Tibial nerve (tissue), 4 donors: ENCODE data around the gene FNIP2. TPM values are rescaled to one million over a fixed set of nuclear protein-coding genes. Genes with fewer than 3 reads are reported as not detected.
A peak's percentile ranks its signal among the peaks of the same experiment; 100 is the strongest.

Source experiments
- DNase-seq, 2 donors: peaks; one replicate each; pipeline ENCODE4 v3.0.0-alpha.2; 2019; ENCODE audit warnings: low spot score in 2 of 2
- H3K27ac ChIP-seq, 4 donors: fragments of 200-600 bp; sonication (generic) in 3 of 4; one replicate each; pipeline ENCODE4 v1.5.1; 2017 to 2019; ENCODE audit warnings: mild to moderate bottlenecking in 1 of 4
- H3K27me3 ChIP-seq, 2 donors: fragments of 200-600 bp; sonication (generic) in 1 of 2; one replicate each; pipeline versions ENCODE4 v1.5.1 to v1.6.0; 2017 to 2019
- H3K36me3 ChIP-seq, 3 donors: fragments of 200-600 bp; sonication (generic); one replicate each; pipeline ENCODE4 v1.5.1; 2018 to 2019
- H3K4me1 ChIP-seq, 4 donors: fragments of 200-600 bp; sonication (generic) in 3 of 4; one replicate each; pipeline ENCODE4 v1.5.1; 2017 to 2019
- H3K4me3 ChIP-seq, 4 donors: fragments of 200-600 bp; sonication (generic) in 3 of 4; one replicate each; pipeline ENCODE4 v1.5.1; 2017 to 2019; ENCODE audit warnings: mild to moderate bottlenecking in 1 of 4, moderate library complexity in 1 of 4
- H3K9me3 ChIP-seq, 4 donors: fragments of 200-600 bp; sonication (generic) in 3 of 4; one replicate each; pipeline ENCODE4 v1.5.1; 2017 to 2019
- CTCF ChIP-seq, 5 experiments: fragments of 200-600 bp in 3 of 5; fragments of 450-650 bp in 2 of 5; sonication (generic) in 3 of 5; IDR thresholded peaks; one replicate each; pipeline ENCODE4 v1.5.1; 2016 to 2019; ENCODE audit warnings: antibody characterized with exemption in 5 of 5, mild to moderate bottlenecking in 3 of 5, moderate library complexity in 2 of 5
- EP300 ChIP-seq, 2 donors: sonication (generic); formaldehyde crosslinking; IDR thresholded peaks; one replicate each; pipeline ENCODE4 v1.6.1; 2017; ENCODE audit warnings: antibody characterized with exemption in 2 of 2, mild to moderate bottlenecking in 1 of 2
- POLR2A ChIP-seq, 2 donors: fragments of 450-650 bp; IDR thresholded peaks; one replicate each; pipeline ENCODE4 v1.6.1; 2017; ENCODE audit warnings: antibody characterized with exemption in 2 of 2, mild to moderate bottlenecking in 2 of 2, moderate library complexity in 2 of 2
- WGBS, 2 donors: methylation state at CpG; one replicate each; pipeline ENCODE4 v1.1.5; 2018; 5-methylcytosine and 5-hydroxymethylcytosine counted together
- total RNA-seq, 4 donors: library from RNA; depleted of rRNA; stranded (reverse); fragments of >200 nt; gene quantifications; one replicate each; pipeline ENCODE4 v1.1.0, GENCODE V29; 2016

The FNIP2 gene
- total RNA-seq, 4 donors from 2014 or later, result 61.5 to 74.3 (median 69.3) TPM

- H3K4me3 ChIP-seq, result no peak overlapping the region
- WGBS, 2 donors, result 79 to 90% methylated on average over 4 of the region's 4 CpGs
- H3K27ac ChIP-seq, result no peak overlapping the region
- no peak for TF ChIP-seq POLR2A (IDR thresholded peaks at IDR 0.05)
- no peaks in the 10 kb centered on the region for H3K9me3 ChIP-seq
- H3K27me3 ChIP-seq, result no peaks in the 10 kb centered on the region
- peaks cover 0 to 77% (median 0%) of the 10 kb centered on the region in 3 donors for H3K36me3 ChIP-seq
- no peak for DNase-seq
- peaks cover 0 to 4% (median 0%) of the 10 kb centered on the region in 4 donors for H3K4me1 ChIP-seq
Measured at GRCh38 chr4:158845311-158846041, 76.7 kb downstream of the FNIP2 start.

- WGBS, 2 donors, result 95 to 100% methylated on average over 3 to 4 of the region's 4 CpGs
- no peak for DNase-seq
- H3K9me3 ChIP-seq, result no peaks in the 10 kb centered on the region
- no peak overlapping the region for H3K27ac ChIP-seq
- H3K27me3 ChIP-seq, result no peaks in the 10 kb centered on the region
- H3K36me3 ChIP-seq, result peaks cover 0 to 67% (median 0%) of the 10 kb centered on the region in 3 donors
- no peak overlapping the region for H3K4me3 ChIP-seq
- H3K4me1 ChIP-seq, result peaks cover 0 to 14% (median 0%) of the 10 kb centered on the region in 4 donors
- no peak for TF ChIP-seq CTCF (IDR thresholded peaks at IDR 0.05)
Measured at GRCh38 chr4:158847535-158847934, 78.7 kb downstream of the FNIP2 start.

- peak overlapping the region in 2 of 4 donors; percentile 0 to 12 for H3K27ac ChIP-seq
- DNase-seq, result no peak
- H3K4me3 ChIP-seq, result no peak overlapping the region
- WGBS, 2 donors, result 86 to 89% methylated on average over 2 of the region's 2 CpGs
- peaks cover 0 to 59% (median 0%) of the 10 kb centered on the region in 3 donors for H3K36me3 ChIP-seq
- no peaks in the 10 kb centered on the region for H3K27me3 ChIP-seq
- no peaks in the 10 kb centered on the region for H3K9me3 ChIP-seq
- TF ChIP-seq EP300 (IDR thresholded peaks at IDR 0.05) (no peak), CTCF (IDR thresholded peaks at IDR 0.05) (no peak), POLR2A (IDR thresholded peaks at IDR 0.05) (no peak)
- peaks cover 0 to 14% (median 0%) of the 10 kb centered on the region in 4 donors for H3K4me1 ChIP-seq
Measured at GRCh38 chr4:158849681-158850080, 80.9 kb downstream of the FNIP2 start.

DNA sequence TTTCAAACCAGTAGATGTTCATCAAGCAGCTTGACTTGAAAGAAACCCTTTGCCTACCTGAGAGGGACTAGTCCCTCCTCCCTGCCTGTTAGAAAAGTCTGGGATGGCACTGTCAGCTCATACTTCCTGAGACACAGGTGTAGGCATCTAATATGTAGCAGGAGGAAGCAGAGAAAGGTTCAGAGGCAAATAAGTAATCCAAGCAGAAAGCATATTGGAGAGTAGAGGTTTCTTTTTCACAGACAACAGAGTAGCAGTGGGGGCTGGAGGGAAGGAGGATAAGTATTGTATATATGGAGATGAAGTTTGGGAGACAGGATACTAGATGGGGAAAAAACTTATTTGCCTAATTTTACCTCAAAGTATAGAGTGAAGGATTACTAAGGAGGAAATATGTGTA is 81.5 kb downstream of the FNIP2 start:
- DNase-seq, result no peak
- TF ChIP-seq CTCF (IDR thresholded peaks at IDR 0.05), result no peak
- TF ChIP-seq EP300 (IDR thresholded peaks at IDR 0.05), result no peak
- no peak for TF ChIP-seq POLR2A (IDR thresholded peaks at IDR 0.05)
- Histone ChIP-seq H3K27me3 (no peaks in the 10 kb centered on the region), H3K36me3 (peaks cover 0 to 58% (median 0%) of the 10 kb centered on the region in 3 donors), H3K9me3 (no peaks in the 10 kb centered on the region), H3K4me3 (no peak overlapping the region), H3K27ac (peak overlapping the region in 2 of 4 donors; percentile 0 to 12), H3K4me1 (peaks cover 0 to 14% (median 0%) of the 10 kb centered on the region in 4 donors)

DNA sequence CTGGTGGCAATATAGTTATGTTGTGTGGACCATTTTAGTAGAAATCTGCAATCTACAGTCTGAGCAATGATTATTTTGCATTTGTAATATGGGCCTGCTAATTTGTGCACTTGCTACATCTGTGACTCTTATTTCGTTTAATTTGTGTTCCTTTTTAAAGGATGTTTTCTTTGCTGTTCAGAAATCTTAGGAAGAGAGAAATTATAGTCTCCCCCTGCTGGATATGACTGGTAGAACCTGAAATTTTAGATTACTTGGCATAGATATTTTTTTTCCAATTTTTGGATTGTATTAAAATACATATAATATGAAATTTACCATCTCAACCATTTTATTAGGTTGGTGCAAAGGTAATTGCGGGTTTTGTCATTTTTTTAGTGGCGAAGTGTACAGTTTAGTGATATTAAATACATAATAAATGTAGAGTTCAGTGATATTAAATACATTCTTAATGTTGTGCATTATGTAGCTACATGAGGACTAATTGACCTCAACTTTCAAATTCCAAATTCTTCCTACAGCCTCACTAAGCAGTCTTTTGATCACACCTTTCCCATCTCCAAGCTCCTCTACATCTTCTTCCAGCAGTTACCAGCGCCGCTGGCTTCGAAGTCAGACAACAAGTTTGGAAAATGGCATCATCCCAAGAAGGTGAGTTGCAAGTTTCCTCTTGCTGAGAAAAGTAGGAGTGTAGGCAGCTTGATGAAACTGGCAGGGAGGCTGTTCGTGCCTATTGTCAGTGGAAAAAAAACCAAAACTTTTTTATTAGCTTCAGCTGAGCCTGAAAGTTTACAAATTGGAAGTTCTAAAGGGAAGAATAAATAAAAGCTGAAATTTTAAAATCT is 82.2 kb downstream of the FNIP2 start:
- Histone ChIP-seq H3K9me3 (no peaks in the 10 kb centered on the region), H3K27me3 (no peaks in the 10 kb centered on the region), H3K36me3 (peaks cover 0 to 56% (median 0%) of the 10 kb centered on the region in 3 donors), H3K4me3 (no peak overlapping the region), H3K27ac (peak overlapping the region in 1 of 4 donors; percentile 0), H3K4me1 (peaks cover 0 to 14% (median 0%) of the 10 kb centered on the region in 4 donors)
- TF ChIP-seq EP300 (IDR thresholded peaks at IDR 0.05), result no peak
- TF ChIP-seq CTCF (IDR thresholded peaks at IDR 0.05), result peak; percentile 59 to 80 (median 65)
- 61 to 68% methylated on average over 7 of the region's 7 CpGs for WGBS, 2 donors
- DNase-seq, result no peak
